Transverse colon (tissue), 4 donors: ENCODE measurements around the gene DMBT1.

Source experiments
- EP300 ChIP-seq: sonication (generic); formaldehyde crosslinking; IDR thresholded peaks from one replicate; pipeline ENCODE4 v1.6.1; 2017; ENCODE audit warnings: antibody characterized with exemption, low read depth
- POLR2A ChIP-seq: fragments of 450-650 bp; IDR thresholded peaks from one replicate; pipeline ENCODE4 v1.6.1; 2016; ENCODE audit warnings: antibody characterized with exemption, mild to moderate bottlenecking, moderate library complexity
- POLR2AphosphoS5 ChIP-seq, 3 donors: sonication (generic); formaldehyde crosslinking; IDR thresholded peaks; one replicate each; pipeline ENCODE4 v1.6.1; 2016; ENCODE audit warnings: antibody characterized with exemption in 3 of 3
- TF ChIP-seq, protein P1 (sequence below), 5 experiments: fragments of 200-600 bp in 3 of 5; fragments of 450-650 bp in 2 of 5; sonication (generic) in 3 of 5; IDR thresholded peaks; 1 replicate in 2 of 5; 2 replicates in 3 of 5; pipeline ENCODE4 v1.5.1; 2016 to 2017; ENCODE audit warnings: antibody characterized with exemption in 5 of 5, inconsistent platforms in 3 of 5, mild to moderate bottlenecking in 2 of 5, moderate library complexity in 1 of 5

DNA sequence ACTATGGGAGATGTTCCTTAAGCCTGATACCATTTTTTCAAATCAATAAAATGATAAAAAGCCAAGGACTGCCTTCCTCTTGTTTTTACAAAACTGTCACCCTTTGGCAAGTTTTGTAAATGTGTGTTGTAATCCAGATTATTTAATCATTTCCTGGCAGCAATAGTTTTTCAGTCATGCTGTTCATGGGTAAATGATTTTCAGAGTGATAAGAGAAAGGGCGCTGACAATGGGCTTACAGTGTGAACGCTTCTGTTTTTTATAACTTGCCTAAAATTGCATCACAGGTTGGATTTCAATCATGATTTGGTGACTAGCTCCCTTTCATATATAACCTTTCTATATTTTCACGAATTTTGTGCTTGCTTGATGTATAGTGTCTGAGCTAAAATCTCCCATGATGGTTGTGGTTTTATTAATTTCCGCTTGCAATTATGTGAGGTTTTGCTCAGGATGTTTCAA is 19.0 kb upstream of the DMBT1 start:
- TF ChIP-seq POLR2AphosphoS5 (IDR thresholded peaks at IDR 0.05) (no peak), POLR2A (no peak), EP300 (no peak)
- TF ChIP-seq, protein P1, sequence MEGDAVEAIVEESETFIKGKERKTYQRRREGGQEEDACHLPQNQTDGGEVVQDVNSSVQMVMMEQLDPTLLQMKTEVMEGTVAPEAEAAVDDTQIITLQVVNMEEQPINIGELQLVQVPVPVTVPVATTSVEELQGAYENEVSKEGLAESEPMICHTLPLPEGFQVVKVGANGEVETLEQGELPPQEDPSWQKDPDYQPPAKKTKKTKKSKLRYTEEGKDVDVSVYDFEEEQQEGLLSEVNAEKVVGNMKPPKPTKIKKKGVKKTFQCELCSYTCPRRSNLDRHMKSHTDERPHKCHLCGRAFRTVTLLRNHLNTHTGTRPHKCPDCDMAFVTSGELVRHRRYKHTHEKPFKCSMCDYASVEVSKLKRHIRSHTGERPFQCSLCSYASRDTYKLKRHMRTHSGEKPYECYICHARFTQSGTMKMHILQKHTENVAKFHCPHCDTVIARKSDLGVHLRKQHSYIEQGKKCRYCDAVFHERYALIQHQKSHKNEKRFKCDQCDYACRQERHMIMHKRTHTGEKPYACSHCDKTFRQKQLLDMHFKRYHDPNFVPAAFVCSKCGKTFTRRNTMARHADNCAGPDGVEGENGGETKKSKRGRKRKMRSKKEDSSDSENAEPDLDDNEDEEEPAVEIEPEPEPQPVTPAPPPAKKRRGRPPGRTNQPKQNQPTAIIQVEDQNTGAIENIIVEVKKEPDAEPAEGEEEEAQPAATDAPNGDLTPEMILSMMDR (IDR thresholded peaks at IDR 0.05): no peak
